GM10266 (cell line): ENCODE data around the gene ADAMTS10.

Experiments used
- DNase-seq: peaks from one replicate; pipeline ENCODE4 v3.0.0; 2012; ENCODE audit errors: extremely low spot score
- TF ChIP-seq, protein P1 (sequence below): IDR thresholded peaks from 2 replicates; pipeline ENCODE4 v1.5.1; 2012; ENCODE audit warnings: mild to moderate bottlenecking, low read depth; ENCODE audit not compliant: control insufficient read depth, insufficient read depth; ENCODE audit errors: missing control alignments

ADAMTS10 gene

DNA sequence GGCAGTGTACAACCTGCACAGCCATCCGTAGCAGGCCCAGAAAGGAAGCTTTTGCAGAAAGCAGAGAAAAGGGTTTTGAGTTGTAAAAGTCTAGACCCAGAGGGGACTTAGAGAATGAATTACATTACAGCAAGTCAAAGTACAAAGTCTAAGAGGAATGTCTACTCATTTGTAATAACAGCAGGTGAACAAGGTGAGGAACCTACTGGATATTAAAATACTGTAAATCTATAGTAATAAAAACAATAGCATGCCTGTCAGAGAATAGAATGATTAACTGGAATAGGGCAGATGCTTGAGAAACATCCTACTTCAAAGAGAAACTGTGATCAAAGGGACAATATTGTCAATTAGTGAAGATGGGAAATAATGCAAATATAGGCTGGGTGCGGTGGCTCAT is 78.3 kb downstream of the ADAMTS10 start:
- TF ChIP-seq, protein P1, sequence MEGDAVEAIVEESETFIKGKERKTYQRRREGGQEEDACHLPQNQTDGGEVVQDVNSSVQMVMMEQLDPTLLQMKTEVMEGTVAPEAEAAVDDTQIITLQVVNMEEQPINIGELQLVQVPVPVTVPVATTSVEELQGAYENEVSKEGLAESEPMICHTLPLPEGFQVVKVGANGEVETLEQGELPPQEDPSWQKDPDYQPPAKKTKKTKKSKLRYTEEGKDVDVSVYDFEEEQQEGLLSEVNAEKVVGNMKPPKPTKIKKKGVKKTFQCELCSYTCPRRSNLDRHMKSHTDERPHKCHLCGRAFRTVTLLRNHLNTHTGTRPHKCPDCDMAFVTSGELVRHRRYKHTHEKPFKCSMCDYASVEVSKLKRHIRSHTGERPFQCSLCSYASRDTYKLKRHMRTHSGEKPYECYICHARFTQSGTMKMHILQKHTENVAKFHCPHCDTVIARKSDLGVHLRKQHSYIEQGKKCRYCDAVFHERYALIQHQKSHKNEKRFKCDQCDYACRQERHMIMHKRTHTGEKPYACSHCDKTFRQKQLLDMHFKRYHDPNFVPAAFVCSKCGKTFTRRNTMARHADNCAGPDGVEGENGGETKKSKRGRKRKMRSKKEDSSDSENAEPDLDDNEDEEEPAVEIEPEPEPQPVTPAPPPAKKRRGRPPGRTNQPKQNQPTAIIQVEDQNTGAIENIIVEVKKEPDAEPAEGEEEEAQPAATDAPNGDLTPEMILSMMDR: no peak
- no peak for DNase-seq

DNA sequence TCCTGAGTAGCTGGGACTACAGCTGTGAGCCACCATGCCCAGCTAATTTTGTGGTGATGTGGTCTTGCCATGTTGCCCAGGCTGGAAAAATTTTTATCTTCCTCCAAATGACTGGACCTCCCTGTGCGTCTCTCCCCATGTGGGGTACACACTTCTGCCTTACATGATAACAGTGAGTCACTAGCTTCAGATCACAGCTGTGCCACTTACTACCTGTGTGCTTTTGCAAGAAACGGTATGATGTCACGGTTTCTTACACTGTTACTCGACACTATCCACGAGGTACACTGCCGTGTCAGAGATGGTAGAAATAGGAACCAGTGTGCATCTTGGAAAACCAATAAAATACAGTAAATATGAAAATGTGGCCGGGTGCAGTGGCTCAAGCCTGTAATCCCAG is 79.0 kb downstream of the ADAMTS10 start:
- TF ChIP-seq, protein P1: no peak
- DNase-seq: no peak
